ENCODE data around the gene ENTR1. TPM values are rescaled to one million over a fixed set of nuclear protein-coding genes. Genes with fewer than 3 reads are reported as not detected.

ENTR1 gene
- total and polyA plus RNA-seq, 10 of the 15 experiments (the other 5 are each of a cell fraction or from before 2014, with no cell fraction given), result 8.2 to 96.4 (median 41.1) TPM

DNA sequence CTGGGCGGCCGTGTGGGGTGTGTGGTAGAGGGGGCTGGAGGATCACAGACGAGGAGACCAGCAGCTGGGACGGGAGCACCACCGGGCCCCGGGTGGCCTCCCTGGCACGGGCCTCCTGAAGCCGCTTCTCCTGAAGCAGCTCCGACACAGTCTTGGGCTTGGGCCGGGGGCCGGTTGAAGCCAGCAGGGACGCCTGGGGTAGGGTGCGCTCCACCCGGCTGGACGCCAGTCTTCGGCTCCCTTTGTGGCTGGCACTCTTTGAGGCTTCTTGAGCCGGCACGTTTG lies 31.5 kb downstream of the ENTR1 start:
- 98% methylated on average over 15 of the region's 18 CpGs for WGBS (ENCODE audit: insufficient coverage, insufficient replicate concordance, low lambda C conversion rate, missing lambda C conversion rate)
- in situ Hi-C loops (cut with MboI) (no loop called here), intact Hi-C loops (cut with micrococcal nuclease; ENCODE audit: unreplicated experiment) (no loop called here)
- ChIA-PET RAD21 (ENCODE audit: unreplicated experiment) (no interaction called here), CTCF (no interaction called here), POLR2A (no interaction called here), SMC1A (ENCODE audit: uncharacterized antibody, unreplicated experiment) (no interaction called here)
- no peak for ATAC-seq
- no peak overlapping the region for H2AFZ ChIP-seq (ENCODE audit: control insufficient read depth, low read depth, low read length)
- TF ChIP-seq SRF (IDR thresholded peaks at IDR 0.05; ENCODE audit: low read depth in 2 of 2, low read length in 2 of 2), result no peak
- BruUV-seq (replicated peaks), result no TSS peak
- peaks cover 0 to 34% of the 10 kb centered on the region in 2 experiments; a peak in 3 of 4 replicates for H3K36me3 ChIP-seq (ENCODE audit: control insufficient read depth in 2 of 2, insufficient read depth in 2 of 2, low read length in 1 of 2)
- no peaks in the 10 kb centered on the region for H3K27me3 ChIP-seq (replicated peaks in 1 of 2; ENCODE audit: control insufficient read depth in 2 of 2, insufficient read depth in 2 of 2, low read length in 1 of 2)
- H3K4me3 ChIP-seq, result no peak overlapping the region
- no peaks in the 10 kb centered on the region for H3K9me3 ChIP-seq (replicated peaks; ENCODE audit: control insufficient read depth, insufficient read depth, low read length)
- H3K4me1 ChIP-seq (ENCODE audit: control insufficient read depth, insufficient read depth, low read length), result no peaks in the 10 kb centered on the region
- H3K79me2 ChIP-seq (ENCODE audit: control insufficient read depth, insufficient read depth, low read length), result no peaks in the 10 kb centered on the region
- H3K27ac ChIP-seq (ENCODE audit: control insufficient read depth, insufficient read depth), result no peak overlapping the region
- no peak for FAIRE-seq
- no peak overlapping the region for H3K4me2 ChIP-seq (ENCODE audit: control insufficient read depth, insufficient read depth)
- H4K20me1 ChIP-seq (ENCODE audit: control insufficient read depth, insufficient read depth), result no peaks in the 10 kb centered on the region
- no peak overlapping the region for H3K9ac ChIP-seq (ENCODE audit: control insufficient read depth, insufficient read depth, low read length)
- no peak for DNase-seq (ENCODE audit: low read depth, low spot score)

DNA sequence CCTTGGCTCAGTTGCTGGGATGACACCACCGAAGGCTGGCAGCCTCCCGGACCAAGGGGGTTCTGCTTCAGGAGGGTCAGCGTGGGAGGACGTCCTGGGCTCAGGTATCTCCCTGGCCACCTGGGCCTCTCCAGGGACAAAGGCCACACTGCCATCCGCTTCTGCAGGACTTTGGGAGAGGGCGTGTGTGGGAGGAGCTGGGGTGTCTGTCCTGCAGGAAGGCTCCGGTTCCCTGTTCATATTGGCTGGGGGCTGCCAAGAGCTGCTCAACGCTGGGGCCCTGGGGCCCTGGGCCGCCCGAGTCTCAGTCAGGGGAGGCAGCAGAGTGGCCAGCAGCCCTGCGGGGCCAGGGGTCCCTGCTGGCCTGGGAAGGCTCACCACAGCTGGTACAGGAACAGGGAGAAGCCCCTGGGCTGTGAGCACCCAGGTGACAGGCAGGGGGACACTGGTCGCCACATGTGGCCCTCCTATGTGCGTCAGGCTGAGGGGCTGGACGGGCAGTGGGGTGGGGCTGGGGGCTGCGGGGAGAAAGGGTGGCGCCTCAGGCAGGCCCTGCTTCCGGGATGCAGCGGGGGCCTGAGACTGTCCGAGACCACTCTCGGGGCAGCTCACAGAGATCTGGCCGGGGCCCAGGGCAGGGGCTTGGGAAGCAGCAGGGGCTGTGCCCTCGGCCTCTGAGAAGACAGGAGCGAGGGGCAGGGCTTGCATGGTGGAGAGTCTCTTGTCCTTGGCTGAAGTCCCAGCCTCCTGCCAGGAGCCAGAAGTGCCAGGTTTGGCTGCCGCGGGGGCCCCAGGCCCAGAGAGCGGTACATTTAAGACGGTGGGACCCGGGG lies 32.0 kb downstream of the ENTR1 start:
- RAD21 ChIA-PET (ENCODE audit: unreplicated experiment), result no interaction called here
- BruUV-seq (replicated peaks), result no TSS peak
- CTCF ChIA-PET, result no interaction called here

More for the DNA sequence above, 32.0 kb downstream of the ENTR1 start:
- 87% methylated on average over 25 of the region's 28 CpGs for WGBS (ENCODE audit: insufficient coverage, insufficient replicate concordance, low lambda C conversion rate, missing lambda C conversion rate)
- H3K27me3 ChIP-seq (replicated peaks in 1 of 2; ENCODE audit: control insufficient read depth in 2 of 2, insufficient read depth in 2 of 2, low read length in 1 of 2), result no peaks in the 10 kb centered on the region
- no peak overlapping the region for H3K27ac ChIP-seq (ENCODE audit: control insufficient read depth, insufficient read depth)
- FAIRE-seq (no peak), ATAC-seq (no peak), DNase-seq (ENCODE audit: low read depth, low spot score) (no peak)
- H3K79me2 ChIP-seq (ENCODE audit: control insufficient read depth, insufficient read depth, low read length), result no peaks in the 10 kb centered on the region
- H3K9me3 ChIP-seq (replicated peaks; ENCODE audit: control insufficient read depth, insufficient read depth, low read length), result no peaks in the 10 kb centered on the region
- no peaks in the 10 kb centered on the region for H3K4me1 ChIP-seq (ENCODE audit: control insufficient read depth, insufficient read depth, low read length)
- no peak overlapping the region for H3K4me3 ChIP-seq
- ChIA-PET SMC1A (ENCODE audit: uncharacterized antibody, unreplicated experiment) (no interaction called here), POLR2A (no interaction called here)
- H3K36me3 ChIP-seq (ENCODE audit: control insufficient read depth in 2 of 2, insufficient read depth in 2 of 2, low read length in 1 of 2), result peaks cover 0 to 31% of the 10 kb centered on the region in 2 experiments; a peak in 3 of 4 replicates
- H2AFZ ChIP-seq (ENCODE audit: control insufficient read depth, low read depth, low read length), result no peak overlapping the region
- H3K9ac ChIP-seq (ENCODE audit: control insufficient read depth, insufficient read depth, low read length), result no peak overlapping the region
- no peak overlapping the region for H3K4me2 ChIP-seq (ENCODE audit: control insufficient read depth, insufficient read depth)
- in situ Hi-C loops (cut with MboI), result no loop called here
- no peaks in the 10 kb centered on the region for H4K20me1 ChIP-seq (ENCODE audit: control insufficient read depth, insufficient read depth)
- intact Hi-C loops (cut with micrococcal nuclease; ENCODE audit: unreplicated experiment), result no loop called here
- TF ChIP-seq ZZZ3 (IDR thresholded peaks at IDR 0.05; ENCODE audit: control insufficient read depth, insufficient read length, low read depth) (no peak), RB1 (IDR thresholded peaks at IDR 0.05; ENCODE audit: borderline replicate concordance) (no peak), NFYA (IDR thresholded peaks at IDR 0.05; ENCODE audit: borderline replicate concordance, low read depth, low read length) (no peak), ETV6 (conservative IDR thresholded peaks at IDR 0.05 in 1 of 2, IDR thresholded peaks at IDR 0.05 in 1 of 2; ENCODE audit: borderline replicate concordance in 1 of 2, low read depth in 1 of 2) (no peak), GABPA (IDR thresholded peaks at IDR 0.05; ENCODE audit: low read depth) (no peak), BACH1 (IDR thresholded peaks at IDR 0.05; ENCODE audit: borderline replicate concordance) (no peak), NR2C2 (IDR thresholded peaks at IDR 0.05; ENCODE audit: borderline replicate concordance, control insufficient read depth, insufficient read length, low read depth) (no peak), PML (IDR thresholded peaks at IDR 0.05; ENCODE audit: low read length) (no peak), POU2F2 (IDR thresholded peaks at IDR 0.05; ENCODE audit: borderline replicate concordance, low read depth, low read length) (no peak), RUNX3 (IDR thresholded peaks at IDR 0.05; ENCODE audit: low read length) (no peak), CHD1 (IDR thresholded peaks at IDR 0.05; ENCODE audit: low read depth, low read length) (no peak), RELA (IDR thresholded peaks at IDR 0.05; ENCODE audit: borderline replicate concordance, partially characterized antibody) (no peak), FOS (IDR thresholded peaks at IDR 0.05; ENCODE audit: borderline replicate concordance, extremely low read depth, insufficient read length) (no peak), SUZ12 (IDR thresholded peaks at IDR 0.05; ENCODE audit: unreplicated experiment) (no peak), SMAD1 (IDR thresholded peaks at IDR 0.05; ENCODE audit: low read depth, partially characterized antibody) (no peak), YBX1 (IDR thresholded peaks at IDR 0.05) (no peak), TCF3 (IDR thresholded peaks at IDR 0.05; ENCODE audit: borderline replicate concordance, insufficient read depth, low read depth, low read length) (no peak), BRCA1 (IDR thresholded peaks at IDR 0.05; ENCODE audit: low read depth, low read length) (no peak), BCL11A (IDR thresholded peaks at IDR 0.05; ENCODE audit: low read depth, low read length) (no peak), PAX8 (IDR thresholded peaks at IDR 0.05) (no peak)

Data from GM12878 (cell line).